Stimulated activated CD4-positive, alpha-beta T cell treated with anti-CD3 and anti-CD28 coated beads, Interleukin-15, amount 100 ng/mL, for 48 hours (primary cell): ENCODE results near the gene METAP1D.

Experiments
- DNase-seq, 2 donors: peaks; one replicate each; pipeline ENCODE4 v3.0.0-alpha.2; 2020; ENCODE audit warnings: low read depth in 2 of 2

METAP1D gene

GRCh38 chr2:172091761-172092566, 92.2 kb downstream of the METAP1D start:
- no peak for DNase-seq

GRCh38 chr2:172092716-172093415, 93.1 kb downstream of the METAP1D start:
- DNase-seq, result no peak

- no peak for DNase-seq
Measured at GRCh38 chr2:172093416-172094293, 93.9 kb downstream of the METAP1D start.

- DNase-seq, result no peak
Measured at GRCh38 chr2:172094294-172095145, 94.8 kb downstream of the METAP1D start.

GRCh38 chr2:172095146-172095904, 95.6 kb downstream of the METAP1D start:
- DNase-seq, result no peak

GRCh38 chr2:172095905-172096625, 96.3 kb downstream of the METAP1D start:
- no peak for DNase-seq

- DNase-seq, result no peak
Measured at GRCh38 chr2:172096626-172097547, 97.1 kb downstream of the METAP1D start.

- no peak for DNase-seq
Measured at GRCh38 chr2:172097557-172098131, 97.9 kb downstream of the METAP1D start.

GRCh38 chr2:172098287-172098649, 98.5 kb downstream of the METAP1D start:
- no peak for DNase-seq

- DNase-seq, result no peak
Measured at GRCh38 chr2:172098650-172099471, 99.1 kb downstream of the METAP1D start.

- no peak for DNase-seq
Measured at GRCh38 chr2:172099472-172100079, 99.8 kb downstream of the METAP1D start.

- DNase-seq, result no peak
Measured at GRCh38 chr2:172100080-172100934, 100.6 kb downstream of the METAP1D start.

- no peak for DNase-seq
Measured at GRCh38 chr2:172100935-172101820, 101.4 kb downstream of the METAP1D start.

GRCh38 chr2:172101821-172102390, 102.2 kb downstream of the METAP1D start:
- no peak for DNase-seq
